Osteoblast (primary cell): ENCODE data around the gene ANKRD33. TPM values are rescaled to one million over a fixed set of nuclear protein-coding genes. Genes with fewer than 3 reads are reported as not detected.

Experiments used
- DNase-seq: peaks from one replicate; pipeline ENCODE4 v3.0.0; 2011; ENCODE audit warnings: low spot score, mixed read lengths; ENCODE audit not compliant: insufficient read length; ENCODE audit errors: missing footprints
- H2AFZ ChIP-seq: 2 replicates; pipeline ENCODE4 v1.6.0; 2011; ENCODE audit warnings: mild to moderate bottlenecking, low read length
- H3K27ac ChIP-seq: 2 replicates; pipeline ENCODE4 v1.5.1; 2011; ENCODE audit warnings: mild to moderate bottlenecking, low read depth, low read length, moderate library complexity
- H3K27me3 ChIP-seq: 2 replicates; pipeline ENCODE4 v1.6.0; 2012; ENCODE audit warnings: mild to moderate bottlenecking, control low read depth, inconsistent platforms, low read length, moderate library complexity; ENCODE audit not compliant: insufficient read depth
- H3K36me3 ChIP-seq: 2 replicates; pipeline ENCODE4 v1.5.1; 2011; ENCODE audit warnings: mild to moderate bottlenecking, low read length, control low read depth, moderate library complexity; ENCODE audit not compliant: insufficient read depth
- H3K4me1 ChIP-seq: 2 replicates; pipeline ENCODE4 v1.5.1; 2011; ENCODE audit warnings: mild to moderate bottlenecking, low read length, control low read depth, moderate library complexity; ENCODE audit not compliant: insufficient read depth
- H3K4me2 ChIP-seq: 2 replicates; pipeline ENCODE4 v1.6.0; 2011; ENCODE audit warnings: mild to moderate bottlenecking, low read length; ENCODE audit not compliant: insufficient read depth
- H3K4me3 ChIP-seq: fragments of 200-600 bp; sonication (generic); 3 replicates; pipeline ENCODE4 v1.5.1; 2012; ENCODE audit warnings: mild to moderate bottlenecking, low read length, inconsistent platforms; ENCODE audit not compliant: insufficient read depth
- H3K79me2 ChIP-seq: 2 replicates; pipeline ENCODE4 v1.6.0; 2012; ENCODE audit warnings: mild to moderate bottlenecking, low read length, control low read depth, inconsistent platforms; ENCODE audit not compliant: insufficient read depth
- H3K9me3 ChIP-seq: 2 replicates; pipeline ENCODE4 v1.5.1; 2011; ENCODE audit warnings: low read depth, low read length, control low read depth
- H4K20me1 ChIP-seq: 2 replicates; pipeline ENCODE4 v1.6.0; 2012; ENCODE audit warnings: mild to moderate bottlenecking, low read length, control low read depth; ENCODE audit not compliant: insufficient read depth
- CTCF ChIP-seq: IDR thresholded peaks from 2 replicates; pipeline ENCODE4 v1.5.1; 2011; ENCODE audit warnings: mild to moderate bottlenecking, low read depth, low read length, moderate library complexity; ENCODE audit errors: extremely low read depth
- total RNA-seq: library from RNA; depleted of rRNA; stranded (reverse); fragments of >200 nt; gene quantifications from 2 replicates; pipeline ENCODE4 v1.2.3, GENCODE V29; 2012

The ANKRD33 gene
- total RNA-seq, 1 donor = not detected

DNA sequence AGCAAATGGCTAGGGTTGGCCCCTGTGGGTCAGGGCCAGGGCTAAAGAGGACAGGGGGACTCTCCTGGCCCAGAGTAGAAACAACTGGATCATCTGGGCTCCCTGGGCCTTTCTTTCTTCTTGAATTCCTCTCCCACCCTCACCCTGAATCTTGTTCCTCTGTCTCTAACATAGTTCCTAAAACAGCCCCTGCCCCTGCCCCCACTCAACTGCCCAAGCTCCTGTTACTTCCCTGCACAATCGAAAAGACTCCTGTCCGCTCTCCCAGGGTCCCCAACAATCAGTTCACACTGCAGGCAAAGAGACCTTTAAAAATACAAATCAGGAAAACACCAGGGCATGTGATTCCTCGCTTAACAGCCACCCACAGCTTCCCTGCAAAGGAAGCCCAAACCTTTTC, 18.0 kb upstream of the ANKRD33 start:
- Histone ChIP-seq H3K27me3 (peaks cover 18% of the 10 kb centered on the region), H3K9me3 (no peaks in the 10 kb centered on the region), H3K4me3 (no peak overlapping the region), H4K20me1 (no peaks in the 10 kb centered on the region), H3K79me2 (no peaks in the 10 kb centered on the region), H3K4me2 (no peak overlapping the region), H3K4me1 (peaks cover under 1% of the 10 kb centered on the region), H3K27ac (no peak overlapping the region), H3K36me3 (no peaks in the 10 kb centered on the region), H2AFZ (no peak overlapping the region)
- no peak for DNase-seq
- TF ChIP-seq CTCF = no peak

GRCh38 chr12:51870504-51870903, 17.4 kb upstream of the ANKRD33 start:
- Histone ChIP-seq H3K4me1 (no peaks in the 10 kb centered on the region), H3K9me3 (no peaks in the 10 kb centered on the region), H3K36me3 (no peaks in the 10 kb centered on the region), H2AFZ (no peak overlapping the region), H3K79me2 (no peaks in the 10 kb centered on the region), H3K4me2 (no peak overlapping the region), H4K20me1 (no peaks in the 10 kb centered on the region), H3K4me3 (no peak overlapping the region), H3K27ac (no peak overlapping the region), H3K27me3 (peaks cover 16% of the 10 kb centered on the region)
- no peak for DNase-seq
- TF ChIP-seq CTCF = no peak

DNA sequence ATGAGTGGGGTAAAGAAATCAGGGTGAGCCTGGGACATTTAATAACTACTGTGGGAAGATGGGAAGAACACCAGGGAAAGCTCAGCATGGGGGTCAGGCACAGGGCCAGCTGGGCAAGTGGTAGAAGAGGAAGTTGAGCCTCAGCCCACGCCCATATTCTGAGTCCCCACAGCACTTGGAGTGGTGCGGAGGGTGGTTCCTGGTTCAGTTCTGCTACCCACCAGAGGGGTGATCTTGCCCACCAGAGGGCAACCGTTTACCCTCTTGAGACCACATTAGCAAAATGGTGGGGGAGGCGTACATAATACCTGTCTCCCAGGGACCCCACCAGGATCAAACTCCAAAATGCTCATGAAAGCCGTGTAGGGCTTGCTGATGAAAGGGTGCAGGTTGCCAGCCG, 16.8 kb upstream of the ANKRD33 start:
- Histone ChIP-seq H3K27me3 (peaks cover 16% of the 10 kb centered on the region), H3K4me1 (no peaks in the 10 kb centered on the region), H3K36me3 (no peaks in the 10 kb centered on the region), H3K27ac (no peak overlapping the region), H3K79me2 (no peaks in the 10 kb centered on the region), H3K4me3 (no peak overlapping the region), H3K4me2 (no peak overlapping the region), H4K20me1 (no peaks in the 10 kb centered on the region), H2AFZ (no peak overlapping the region), H3K9me3 (no peaks in the 10 kb centered on the region)
- DNase-seq = no peak
- no peak for TF ChIP-seq CTCF

- Histone ChIP-seq H2AFZ (no peak overlapping the region), H3K27me3 (peaks cover 16% of the 10 kb centered on the region), H3K9me3 (no peaks in the 10 kb centered on the region), H3K4me1 (no peaks in the 10 kb centered on the region), H3K36me3 (no peaks in the 10 kb centered on the region), H3K4me3 (no peak overlapping the region), H3K4me2 (no peak overlapping the region), H3K79me2 (no peaks in the 10 kb centered on the region), H3K27ac (no peak overlapping the region), H4K20me1 (no peaks in the 10 kb centered on the region)
- peak; percentile 19 for DNase-seq
- TF ChIP-seq CTCF = no peak
These were observed 15.8 kb upstream of the ANKRD33 start for GRCh38 chr12:51871918-51872688.
